K562 (cell line): Measurements from ENCODE around the gene KIF6. TPM values are rescaled to one million over a fixed set of nuclear protein-coding genes. Genes with fewer than 3 reads are reported as not detected.

Source experiments
- ATAC-seq: fragments of 200-7000 bp; cut with Tn5 transposase; 3 replicates; pipeline ENCODE4 v1.9.1; 2020; ENCODE audit warnings: moderate library complexity
- BruUV-seq: library from RNA; stranded (reverse); fragments of 400-500 nt; replicated peaks from 2 replicates; lab custom pipeline; 2021; lab: Mats Ljungman, UMichigan
- CTCF ChIA-PET: fragments of 300-600 bp; formaldehyde crosslinking; extraction: SDS; loops from one replicate; lab custom pipeline; 2021; ENCODE audit warnings: low intra/inter-chr PET ratio; lab: Yijun Ruan, JAX
- POLR2A ChIA-PET: fragments of 300-600, 350-650 bp; sonication (Branson Sonifier 250); formaldehyde crosslinking; extraction: SDS; loops from one replicate; lab custom pipeline; 2021; ENCODE audit warnings: antibody characterized with exemption, inconsistent platforms; lab: Yijun Ruan, JAX
- DNase-seq, 4 experiments: peaks; one replicate each; pipeline versions ENCODE4 v3.0.0 to v3.0.0-alpha.2; 2011 to 2018; ENCODE audit warnings: low spot score in 3 of 4, mixed read lengths in 3 of 4; ENCODE audit errors: extremely low read depth in 1 of 4
- FAIRE-seq: peaks from 2 replicates; lab custom pipeline; 2011; peaks lifted over from hg19 to GRCh38; lab: Jason Lieb, UNC
- H2AFZ ChIP-seq: 2 replicates; pipeline ENCODE4 v1.6.0; 2011; ENCODE audit warnings: low read depth, low read length, control low read depth, inconsistent platforms
- H3K27ac ChIP-seq: fragments of 200-600 bp; 3 replicates; pipeline ENCODE4 v1.8.0; 2011; ENCODE audit warnings: low read depth, mild to moderate bottlenecking, control low read depth, inconsistent platforms, low read length, moderate library complexity, mixed read lengths; ENCODE audit errors: extremely low read depth
- H3K27me3 ChIP-seq, 2 experiments: fragments of 300-600 bp in 1 of 2; 2 replicates in 1 of 2; 3 replicates in 1 of 2; pipeline versions ENCODE4 v1.6.0 to v1.8.0; 2011; ENCODE audit warnings: inconsistent platforms in 2 of 2, low read length in 2 of 2, mild to moderate bottlenecking in 1 of 2, mixed read lengths in 1 of 2, moderate library complexity in 1 of 2; ENCODE audit not compliant: control insufficient read depth in 2 of 2, insufficient read depth in 2 of 2
- H3K36me3 ChIP-seq: fragments of 300-600 bp; 3 replicates; pipeline ENCODE4 v1.8.0; 2011; ENCODE audit warnings: mild to moderate bottlenecking, low read length, inconsistent platforms; ENCODE audit not compliant: control insufficient read depth, insufficient read depth
- H3K4me1 ChIP-seq, 2 experiments: fragments of 200-600 bp in 1 of 2; replicated peaks in 1 of 2; 2 replicates in 1 of 2; 3 replicates in 1 of 2; pipeline versions ENCODE4 v1.5.1 to v1.8.0; 2011; ENCODE audit warnings: inconsistent platforms in 2 of 2, low read length in 2 of 2, mild to moderate bottlenecking in 1 of 2, mixed read lengths in 1 of 2, moderate library complexity in 1 of 2; ENCODE audit not compliant: control insufficient read depth in 2 of 2, insufficient read depth in 2 of 2
- H3K4me2 ChIP-seq: 2 replicates; pipeline ENCODE4 v1.6.1; 2011; ENCODE audit warnings: low read length, control low read depth, inconsistent platforms, mixed read lengths; ENCODE audit not compliant: insufficient read depth
- H3K4me3 ChIP-seq: fragments of 200-600 bp; sonication (generic), shearing (Covaris generic); 2 replicates; pipeline ENCODE4 v1.5.1; 2016; ENCODE audit warnings: control low read depth, inconsistent platforms
- H3K79me2 ChIP-seq: fragments of 200-600 bp; 3 replicates; pipeline ENCODE4 v1.8.0; 2011; ENCODE audit warnings: low read length, inconsistent platforms; ENCODE audit not compliant: control insufficient read depth, insufficient read depth
- H3K9ac ChIP-seq, 2 experiments: 2 replicates each; pipeline versions ENCODE4 v1.6.0 to v1.6.1; 2011; ENCODE audit warnings: low read depth in 2 of 2, low read length in 2 of 2, control low read depth in 1 of 2, inconsistent platforms in 1 of 2, mild to moderate bottlenecking in 1 of 2, mixed read lengths in 1 of 2; ENCODE audit not compliant: insufficient read depth in 1 of 2
- H3K9me1 ChIP-seq: one replicate; pipeline ENCODE4 v1.6.0; 2011; ENCODE audit warnings: inconsistent platforms, mild to moderate bottlenecking, low read length, moderate library complexity; ENCODE audit not compliant: control insufficient read depth, insufficient read depth
- H3K9me3 ChIP-seq: replicated peaks from 2 replicates; pipeline ENCODE4 v1.5.1; 2011; ENCODE audit warnings: low read depth, low read length, inconsistent platforms; ENCODE audit not compliant: control insufficient read depth, insufficient read depth
- H4K20me1 ChIP-seq: replicated peaks from 2 replicates; pipeline ENCODE4 v1.6.1; 2011; ENCODE audit warnings: low read length, inconsistent platforms, mixed read lengths; ENCODE audit not compliant: control insufficient read depth, insufficient read depth
- CSDE1 ChIP-seq, 2 experiments: fragments of 450-650 bp; IDR thresholded peaks; 2 replicates each; pipeline ENCODE4 v1.6.1; 2016; ENCODE audit warnings: mild to moderate bottlenecking in 1 of 2
- CXXC5 ChIP-seq: fragments of 250-450 bp; sonication (Bioruptor Pico); IDR thresholded peaks from 2 replicates; pipeline ENCODE4 v1.8.0; 2022; ENCODE audit warnings: inconsistent platforms, mild to moderate bottlenecking, moderate library complexity
- EGR1 ChIP-seq: fragments of 450-650 bp; conservative IDR thresholded peaks from 2 replicates; pipeline ENCODE4 v1.6.1; 2017; ENCODE audit warnings: mild to moderate bottlenecking
- GATAD2A ChIP-seq: fragments of 450-650 bp; IDR thresholded peaks from 2 replicates; pipeline ENCODE4 v1.6.1; 2017
- HNRNPH1 ChIP-seq: fragments of 200-400 bp; formaldehyde crosslinking; optimal IDR thresholded peaks from 2 replicates; pipeline ENCODE3; 2017; ENCODE audit warnings: low read depth, mild to moderate bottlenecking, low read length, moderate library complexity
- LEF1 ChIP-seq: fragments of 450-650 bp; IDR thresholded peaks from 2 replicates; pipeline ENCODE4 v1.6.1; 2016; ENCODE audit warnings: mild to moderate bottlenecking
- MAZ ChIP-seq, 2 experiments: fragments of 450-650 bp in 1 of 2; sonication (generic) in 1 of 2; formaldehyde crosslinking; IDR thresholded peaks in 1 of 2; conservative IDR thresholded peaks in 1 of 2; 2 replicates each; pipeline versions ENCODE4 v1.4.0 to v1.5.0; 2020; ENCODE audit warnings: mild to moderate bottlenecking in 1 of 2, missing genetic modification reagents in 1 of 2
- MTA2 ChIP-seq: fragments of 450-650 bp; IDR thresholded peaks from 2 replicates; pipeline ENCODE4 v1.6.1; 2016; ENCODE audit warnings: low read depth
- SP1 ChIP-seq: sonication (generic); formaldehyde crosslinking; IDR thresholded peaks from 2 replicates; pipeline ENCODE4 v1.8.1; 2022; ENCODE audit warnings: mild to moderate bottlenecking, missing genetic modification reagents
- YY1 ChIP-seq, 3 experiments: IDR thresholded peaks; 2 replicates each; pipeline ENCODE4 v1.6.1; 2011; ENCODE audit warnings: low read length in 2 of 3, mild to moderate bottlenecking in 2 of 3, moderate library complexity in 2 of 3, borderline replicate concordance in 1 of 3, control low read depth in 1 of 3, low read depth in 1 of 3; ENCODE audit not compliant: insufficient read depth in 3 of 3, insufficient replicate concordance in 2 of 3, control insufficient read depth in 1 of 3, insufficient read length in 1 of 3; ENCODE audit errors: extremely low read depth in 1 of 3
- ZFPM2 ChIP-seq: fragments of 250-450 bp; sonication (Bioruptor Pico); IDR thresholded peaks from 2 replicates; pipeline ENCODE4 v1.5.1; 2022; ENCODE audit warnings: mild to moderate bottlenecking
- ZNF41 ChIP-seq: fragments of 250-450 bp; sonication (Bioruptor Pico); conservative IDR thresholded peaks from 2 replicates; pipeline ENCODE4 v1.4.0; 2020; ENCODE audit warnings: mild to moderate bottlenecking
- ZNF717 ChIP-seq: fragments of 250-450 bp; sonication (Bioruptor Pico); IDR thresholded peaks from 2 replicates; pipeline ENCODE4 v1.5.0; 2021
- ZSCAN29 ChIP-seq: fragments of 450-650 bp; IDR thresholded peaks from 2 replicates; pipeline ENCODE4 v1.6.1; 2017
- WGBS: fragments of 100-300 bp; shearing (Covaris generic); methylation state at CpG from one replicate; pipeline ENCODE4 v1.1.6; 2016; ENCODE audit warnings: low coverage, mixed read lengths; ENCODE audit not compliant: insufficient coverage; ENCODE audit errors: missing lambda C conversion rate; 5-methylcytosine and 5-hydroxymethylcytosine counted together
- in situ Hi-C: fragments of 300-500 bp; cut with MboI; formaldehyde crosslinking; loops from 4 replicates; pipeline ENCODE4 v1.15.0; 2018; ENCODE audit warnings: inconsistent platforms, mixed read lengths
- intact Hi-C: fragments of 100-400 bp; cut with micrococcal nuclease; formaldehyde crosslinking; loops from 2 replicates; pipeline ENCODE4 v1.14.2; 2022
- polyA plus RNA-seq, 8 experiments: library from polyadenylated mRNA; depleted of rRNA in 4 of 8; stranded (reverse) in 5 of 8; unstranded in 3 of 8; fragments of >200 nt; fragmentation: Nextera tagmentation in 2 of 8; fragmentation: Illumina TruSeq in 1 of 8; extraction: Ambion mirVana in 2 of 8; extraction: Trizol in 1 of 8; gene quantifications; 2 replicates each; pipeline versions ENCODE4 v1.2.1 to v1.2.3, GENCODE V29; 2011 to 2014; ENCODE audit warnings: inconsistent platforms in 1 of 8, missing spikeins in 1 of 8
- total RNA-seq, 7 experiments: library from RNA; depleted of rRNA in 6 of 7; stranded (reverse); fragments of >200 nt in 6 of 7; fragmentation: Illumina TruSeq in 2 of 7; extraction: Trizol in 2 of 7; gene quantifications; 2 replicates each; pipeline versions ENCODE4 v1.2.1 to v1.2.3, GENCODE V29; 2011 to 2021; ENCODE audit warnings: low replicate concordance in 1 of 7
- TF ChIP-seq, protein P1 (sequence below), 2 experiments: fragments of 200-800 bp in 1 of 2; sonication (Bioruptor generic) in 1 of 2; sonication (generic) in 1 of 2; formaldehyde crosslinking in 1 of 2; IDR thresholded peaks in 1 of 2; conservative IDR thresholded peaks in 1 of 2; 2 replicates each; pipeline versions ENCODE4 v1.5.0 to v1.6.1; 2016 to 2020; ENCODE audit warnings: missing compliant biosample characterization in 1 of 2, missing genetic modification characterization in 1 of 2, missing genetic modification reagents in 1 of 2
- TF ChIP-seq, protein P2 (sequence below): sonication (generic); formaldehyde crosslinking; IDR thresholded peaks from 2 replicates; pipeline ENCODE4 v1.9.0; 2022; ENCODE audit warnings: mild to moderate bottlenecking, missing genetic modification reagents

The KIF6 gene
- total and polyA plus RNA-seq, 9 of the 15 experiments (the other 6 are each of a cell fraction or from before 2014, with no cell fraction given), result not detected

DNA sequence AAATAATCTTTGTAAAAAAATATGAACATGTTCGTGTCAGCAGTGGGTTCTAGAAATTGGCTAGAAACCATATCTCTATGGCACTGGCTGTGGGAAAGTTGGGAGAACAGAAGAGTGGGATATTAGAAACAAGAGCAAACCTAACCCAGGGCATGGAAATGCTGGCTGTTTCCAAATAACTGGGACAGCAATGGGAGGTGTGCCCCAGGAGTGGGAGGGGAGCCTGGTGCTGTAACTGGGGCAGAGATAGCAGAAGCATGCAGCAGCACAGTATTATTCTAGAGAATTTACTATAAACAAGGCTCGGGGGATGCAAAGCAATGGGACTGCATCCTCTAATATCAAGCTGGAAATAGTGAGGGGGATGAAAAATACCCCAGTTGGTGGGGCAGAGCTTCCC, 175.0 kb downstream of the KIF6 start (continued):
- TF ChIP-seq, protein P1, sequence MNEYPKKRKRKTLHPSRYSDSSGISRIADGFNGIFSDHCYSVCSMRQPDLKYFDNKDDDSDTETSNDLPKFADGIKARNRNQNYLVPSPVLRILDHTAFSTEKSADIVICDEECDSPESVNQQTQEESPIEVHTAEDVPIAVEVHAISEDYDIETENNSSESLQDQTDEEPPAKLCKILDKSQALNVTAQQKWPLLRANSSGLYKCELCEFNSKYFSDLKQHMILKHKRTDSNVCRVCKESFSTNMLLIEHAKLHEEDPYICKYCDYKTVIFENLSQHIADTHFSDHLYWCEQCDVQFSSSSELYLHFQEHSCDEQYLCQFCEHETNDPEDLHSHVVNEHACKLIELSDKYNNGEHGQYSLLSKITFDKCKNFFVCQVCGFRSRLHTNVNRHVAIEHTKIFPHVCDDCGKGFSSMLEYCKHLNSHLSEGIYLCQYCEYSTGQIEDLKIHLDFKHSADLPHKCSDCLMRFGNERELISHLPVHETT (CRISPR knock-in tag; conservative IDR thresholded peaks at IDR 0.05 in 1 of 2, IDR thresholded peaks at IDR 0.05 in 1 of 2), result no peak

DNA sequence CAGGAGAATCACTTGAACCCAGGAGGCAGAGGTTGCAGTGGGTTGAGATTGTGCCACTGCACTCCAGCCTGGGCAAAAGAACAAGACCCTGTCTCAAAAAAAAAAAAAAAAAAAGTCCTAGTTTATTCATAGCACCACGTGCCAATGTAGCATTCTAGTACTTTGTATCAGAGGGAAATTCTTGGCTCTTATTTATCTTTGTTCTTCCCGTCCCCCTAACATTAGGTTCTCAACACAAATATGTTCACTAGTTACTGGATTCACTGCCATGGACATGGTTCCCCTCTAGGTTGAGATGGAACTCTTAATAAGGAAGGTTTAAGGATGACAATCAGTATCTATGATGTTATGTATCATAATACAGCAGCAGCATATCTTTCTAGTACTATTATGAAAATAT, 178.5 kb downstream of the KIF6 start:
- intact Hi-C loops (no loop called here), in situ Hi-C loops (no loop called here)
- WGBS, result 0% methylated on average over 2 of the region's 2 CpGs
- no peak overlapping the region for H3K9ac ChIP-seq
- H4K20me1 ChIP-seq, result no peaks in the 10 kb centered on the region
- TF ChIP-seq ZFPM2 (no peak), MTA2 (no peak), SP1 (no peak), GATAD2A (no peak), MAZ (CRISPR knock-in tag; conservative IDR thresholded peaks at IDR 0.05 in 1 of 2, IDR thresholded peaks at IDR 0.05 in 1 of 2) (no peak), ZNF717 (CRISPR knock-in tag) (no peak), LEF1 (no peak), ZSCAN29 (no peak), CSDE1 (IDR thresholded peaks at IDR 0.05) (no peak), CXXC5 (no peak), ZNF41 (CRISPR knock-in tag) (no peak), YY1 (IDR thresholded peaks at IDR 0.05; ENCODE audit: borderline replicate concordance in 1 of 3, control insufficient read depth in 1 of 3, extremely low read depth in 1 of 3, insufficient read depth in 3 of 3, insufficient read length in 1 of 3, insufficient replicate concordance in 2 of 3, low read depth in 1 of 3, low read length in 2 of 3) (no peak), HNRNPH1 (no peak), EGR1 (no peak)
- TF ChIP-seq, protein P2, sequence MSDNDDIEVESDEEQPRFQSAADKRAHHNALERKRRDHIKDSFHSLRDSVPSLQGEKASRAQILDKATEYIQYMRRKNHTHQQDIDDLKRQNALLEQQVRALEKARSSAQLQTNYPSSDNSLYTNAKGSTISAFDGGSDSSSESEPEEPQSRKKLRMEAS (CRISPR knock-in tag), result no peak
- no peaks in the 10 kb centered on the region for H3K9me1 ChIP-seq
- H3K27me3 ChIP-seq, result no peaks in the 10 kb centered on the region
- no TSS peak for BruUV-seq
- no peaks in the 10 kb centered on the region for H3K79me2 ChIP-seq
- no peak overlapping the region for H3K4me2 ChIP-seq
- H3K4me1 ChIP-seq, result no peaks in the 10 kb centered on the region
- H3K36me3 ChIP-seq, result no peaks in the 10 kb centered on the region
- no peak overlapping the region for H2AFZ ChIP-seq
- H3K27ac ChIP-seq, result no peak overlapping the region
- no peaks in the 10 kb centered on the region for H3K9me3 ChIP-seq
- ChIA-PET POLR2A (no interaction called here), CTCF (no interaction called here)
- H3K4me3 ChIP-seq, result no peak overlapping the region
- no peak for DNase-seq
- no peak for ATAC-seq
- no peak for FAIRE-seq
